Measurements from ENCODE around the gene DHRS1. TPM values are rescaled to one million over a fixed set of nuclear protein-coding genes. Genes with fewer than 3 reads are reported as not detected.
A peak's percentile ranks its signal among the peaks of the same experiment; 100 is the strongest.

Gene DHRS1
- total and polyA plus RNA-seq, 7 donors, result 13.9 to 56.6 (median 34.6) TPM

- H3K4me1 ChIP-seq, result peaks cover 0 to 43% (median 36%) of the 10 kb centered on the region in 4 donors
- no peak for TF ChIP-seq EP300 (IDR thresholded peaks at IDR 0.05)
- no peak for TF ChIP-seq POLR2AphosphoS5 (IDR thresholded peaks at IDR 0.05)
- no peak for TF ChIP-seq CTCF (IDR thresholded peaks at IDR 0.05)
- no peak for TF ChIP-seq POLR2A (IDR thresholded peaks at IDR 0.05)
- H3K27ac ChIP-seq, result peak overlapping the region; percentile 95 to 98 (median 97)
- H3K4me3 ChIP-seq, result peak overlapping the region; percentile 57 to 81 (median 70)
- intact Hi-C loops (cut with DNase I), result loop anchor here (1.0 to 5.0 kb wide), 4 partner anchors 28 to 199 kb away; partner anchors contain the start of genes RABGGTA and SDR39U1
- H3K9me3 ChIP-seq, result no peaks in the 10 kb centered on the region
- peaks cover 16 to 29% (median 24%) of the 10 kb centered on the region in 4 donors for H3K36me3 ChIP-seq
- 16 to 38% methylated on average over 10 of the region's 10 CpGs for WGBS, 2 donors
- peak; percentile 76 for DNase-seq
- H3K27me3 ChIP-seq, result no peaks in the 10 kb centered on the region
These were observed 56.2 kb downstream of the DHRS1 start for GRCh38 chr14:24243336-24243836.

GRCh38 chr14:24241829-24242443 is 57.6 kb downstream of the DHRS1 start:
- peaks cover 0 to 43% (median 36%) of the 10 kb centered on the region in 4 donors for H3K4me1 ChIP-seq
- no peaks in the 10 kb centered on the region for H3K9me3 ChIP-seq
- peak overlapping the region; percentile 57 to 81 (median 70) for H3K4me3 ChIP-seq
- intact Hi-C loops (cut with DNase I), result loop anchor here (2.0 to 5.0 kb wide), 2 partner anchors 125 to 200 kb away; partner anchors contain the start of gene SDR39U1
- peaks cover 25 to 44% (median 36%) of the 10 kb centered on the region in 4 donors for H3K36me3 ChIP-seq
- H3K27ac ChIP-seq, result peak overlapping the region; percentile 95 to 98 (median 97)
- 1 to 3% methylated on average over 39 of the region's 39 CpGs for WGBS, 2 donors
- H3K27me3 ChIP-seq, result no peaks in the 10 kb centered on the region
- peak; percentile 97 for DNase-seq
- TF ChIP-seq CTCF (IDR thresholded peaks at IDR 0.05) (peak; percentile 55 to 89 (median 74)), EP300 (IDR thresholded peaks at IDR 0.05) (no peak), POLR2A (IDR thresholded peaks at IDR 0.05) (no peak), POLR2AphosphoS5 (IDR thresholded peaks at IDR 0.05) (peak in 1 of 4 donors; percentile 6)

Other genes with a start within 250 kb of the DHRS1 start
Only the 30 nearest of the 34 such genes appear.
- 10 to 100 TPM; 37.7 to 82.9 (median 54.8) TPM for gene DCAF11, start 185.0 kb downstream of the DHRS1 start, total RNA-seq
- 10 to 100 TPM; 70.9 to 79.8 (median 75.1) TPM for gene DCAF11, start 185.0 kb downstream of the DHRS1 start, polyA plus RNA-seq
- 1 to 10 TPM in 2 of 4 donors, under 1 TPM in 2; 0.71 to 2.2 (median 1.4) TPM for gene NRL, start 184.8 kb downstream of the DHRS1 start, total RNA-seq
- gene NRL, start 184.8 kb downstream of the DHRS1 start, polyA plus RNA-seq, result 1 to 10 TPM; 1.2 to 2.9 (median 1.8) TPM
- under 1 TPM in 1 of 4 donors, not detected in 3; 0.33 TPM for gene FITM1, start 169.1 kb downstream of the DHRS1 start, total RNA-seq
- 1 to 10 TPM in 1 of 3 donors, not detected in 2; 1.8 TPM for gene FITM1, start 169.1 kb downstream of the DHRS1 start, polyA plus RNA-seq
- 100 to 1,000 TPM; 129 to 186 (median 152) TPM for gene PSME1, start 163.6 kb downstream of the DHRS1 start, total RNA-seq
- gene PSME1, start 163.6 kb downstream of the DHRS1 start, polyA plus RNA-seq, result 100 to 1,000 TPM; 309 to 438 (median 416) TPM
- gene EMC9, start 158.2 kb downstream of the DHRS1 start, total RNA-seq, result 10 to 100 TPM in 3 of 4 donors, 1 to 10 TPM in 1; 5.0 to 20.9 (median 12.9) TPM
- 10 to 100 TPM; 20.6 to 37.2 (median 30.8) TPM for gene EMC9, start 158.2 kb downstream of the DHRS1 start, polyA plus RNA-seq
- 10 to 100 TPM; 26.2 to 43.5 (median 34.5) TPM for gene PSME2, start 153.2 kb downstream of the DHRS1 start, total RNA-seq
- gene PSME2, start 153.2 kb downstream of the DHRS1 start, polyA plus RNA-seq, result 100 to 1,000 TPM; 228 to 485 (median 356) TPM
- gene RNF31, start 152.3 kb downstream of the DHRS1 start, total RNA-seq, result 10 to 100 TPM; 20.2 to 38.4 (median 29.7) TPM
- gene RNF31, start 152.3 kb downstream of the DHRS1 start, polyA plus RNA-seq, result 10 to 100 TPM; 13.6 to 57.8 (median 37.8) TPM
- gene IRF9, start 138.5 kb downstream of the DHRS1 start, total RNA-seq, result 100 to 1,000 TPM in 1 of 4 donors, 10 to 100 TPM in 3; 54.6 to 103 (median 56.1) TPM
- 100 to 1,000 TPM in 1 of 3 donors, 10 to 100 TPM in 2; 46.2 to 115 (median 51.8) TPM for gene IRF9, start 138.5 kb downstream of the DHRS1 start, polyA plus RNA-seq
- 10 to 100 TPM in 2 of 4 donors, 1 to 10 TPM in 2; 4.6 to 24.1 (median 8.3) TPM for gene REC8, start 127.7 kb downstream of the DHRS1 start, total RNA-seq
- 10 to 100 TPM in 1 of 3 donors, 1 to 10 TPM in 2; 1.8 to 21.7 (median 2.5) TPM for gene REC8, start 127.7 kb downstream of the DHRS1 start, polyA plus RNA-seq
- 10 to 100 TPM; 11.0 to 37.1 (median 13.2) TPM for gene IPO4, start 111.0 kb downstream of the DHRS1 start, total RNA-seq
- gene IPO4, start 111.0 kb downstream of the DHRS1 start, polyA plus RNA-seq, result 10 to 100 TPM in 1 of 3 donors, 1 to 10 TPM in 2; 3.0 to 24.4 (median 5.4) TPM
- 10 to 100 TPM; 29.6 to 36.9 (median 34.7) TPM for gene TM9SF1, start 104.3 kb downstream of the DHRS1 start, total RNA-seq
- 10 to 100 TPM in 2 of 3 donors, 1 to 10 TPM in 1; 7.9 to 37.2 (median 10.8) TPM for gene TM9SF1, start 104.3 kb downstream of the DHRS1 start, polyA plus RNA-seq
- under 1 TPM in 1 of 4 donors, not detected in 3; 0.66 TPM for gene TSSK4, start 94.1 kb downstream of the DHRS1 start, total RNA-seq
- under 1 TPM in 1 of 3 donors, not detected in 2; 0.22 TPM for gene TSSK4, start 94.1 kb downstream of the DHRS1 start, polyA plus RNA-seq
- 100 to 1,000 TPM in 2 of 4 donors, 10 to 100 TPM in 2; 65.6 to 149 (median 102) TPM for gene CHMP4A, start 86.3 kb downstream of the DHRS1 start, total RNA-seq
- 100 to 1,000 TPM in 2 of 3 donors, 10 to 100 TPM in 1; 81.6 to 116 (median 109) TPM for gene CHMP4A, start 86.3 kb downstream of the DHRS1 start, polyA plus RNA-seq
- gene MDP1, start 83.7 kb downstream of the DHRS1 start, total RNA-seq, result 10 to 100 TPM; 22.4 to 31.7 (median 26.5) TPM
- gene MDP1, start 83.7 kb downstream of the DHRS1 start, polyA plus RNA-seq, result 10 to 100 TPM; 15.1 to 34.2 (median 28.8) TPM
- gene NEDD8, start 67.4 kb downstream of the DHRS1 start, total RNA-seq, result 100 to 1,000 TPM; 104 to 217 (median 189) TPM
- 100 to 1,000 TPM; 204 to 243 (median 221) TPM for gene NEDD8, start 67.4 kb downstream of the DHRS1 start, polyA plus RNA-seq
- gene GMPR2, start 66.9 kb downstream of the DHRS1 start, total RNA-seq, result 10 to 100 TPM; 44.3 to 63.9 (median 48.3) TPM
- gene GMPR2, start 66.9 kb downstream of the DHRS1 start, polyA plus RNA-seq, result 10 to 100 TPM; 56.5 to 97.1 (median 58.9) TPM
- 10 to 100 TPM; 36.6 to 55.3 (median 50.1) TPM for gene TINF2, start 57.2 kb downstream of the DHRS1 start, total RNA-seq
- gene TINF2, start 57.2 kb downstream of the DHRS1 start, polyA plus RNA-seq, result 10 to 100 TPM; 41.4 to 54.1 (median 43.5) TPM
- 1 to 10 TPM in 2 of 4 donors, under 1 TPM in 1, not detected in 1; 0.33 to 1.1 (median 1.1) TPM for gene TGM1, start 36.6 kb downstream of the DHRS1 start, total RNA-seq
- 1 to 10 TPM in 1 of 3 donors, under 1 TPM in 2; 0.60 to 2.7 (median 0.69) TPM for gene TGM1, start 36.6 kb downstream of the DHRS1 start, polyA plus RNA-seq
- gene RABGGTA, start 28.2 kb downstream of the DHRS1 start, total RNA-seq, result 10 to 100 TPM; 14.0 to 25.2 (median 20.0) TPM
- 10 to 100 TPM; 27.3 to 32.4 (median 31.9) TPM for gene RABGGTA, start 28.2 kb downstream of the DHRS1 start, polyA plus RNA-seq
- 10 to 100 TPM; 12.8 to 16.8 (median 14.9) TPM for gene NOP9, start 70 bp upstream of the DHRS1 start, total RNA-seq
- 10 to 100 TPM in 2 of 3 donors, 1 to 10 TPM in 1; 7.8 to 29.0 (median 11.3) TPM for gene NOP9, start 70 bp upstream of the DHRS1 start, polyA plus RNA-seq
- 1 to 10 TPM; 4.7 to 9.5 (median 8.0) TPM for gene CIDEB, start 8.2 kb upstream of the DHRS1 start, total RNA-seq
- gene CIDEB, start 8.2 kb upstream of the DHRS1 start, polyA plus RNA-seq, result 1 to 10 TPM; 7.2 to 8.6 (median 7.2) TPM
- 1 to 10 TPM; 2.5 to 5.5 (median 4.3) TPM for gene LTB4R2, start 10.4 kb upstream of the DHRS1 start, total RNA-seq
- 1 to 10 TPM in 1 of 3 donors, under 1 TPM in 1, not detected in 1; under 0.01 to 3.9 TPM for gene LTB4R2, start 10.4 kb upstream of the DHRS1 start, polyA plus RNA-seq
- 1 to 10 TPM; 2.1 to 4.2 (median 2.9) TPM for gene LTB4R, start 11.7 kb upstream of the DHRS1 start, total RNA-seq
- gene LTB4R, start 11.7 kb upstream of the DHRS1 start, polyA plus RNA-seq, result 1 to 10 TPM in 2 of 3 donors, under 1 TPM in 1; 0.60 to 9.8 (median 2.1) TPM
- gene ADCY4, start 35.3 kb upstream of the DHRS1 start, total RNA-seq, result 10 to 100 TPM in 3 of 4 donors, 1 to 10 TPM in 1; 8.1 to 36.0 (median 17.7) TPM
- 10 to 100 TPM in 1 of 3 donors, 1 to 10 TPM in 2; 1.4 to 16.5 (median 2.4) TPM for gene ADCY4, start 35.3 kb upstream of the DHRS1 start, polyA plus RNA-seq
- gene RIPK3, start 40.2 kb upstream of the DHRS1 start, total RNA-seq, result 10 to 100 TPM in 1 of 4 donors, 1 to 10 TPM in 3; 2.6 to 12.5 (median 3.7) TPM
- 10 to 100 TPM; 28.8 to 66.4 (median 43.5) TPM for gene RIPK3, start 40.2 kb upstream of the DHRS1 start, polyA plus RNA-seq
- 100 to 1,000 TPM in 1 of 4 donors, 10 to 100 TPM in 3; 29.6 to 120 (median 67.3) TPM for gene NFATC4, start 68.4 kb upstream of the DHRS1 start, total RNA-seq
- gene NFATC4, start 68.4 kb upstream of the DHRS1 start, polyA plus RNA-seq, result 10 to 100 TPM; 10.4 to 45.1 (median 15.6) TPM
- gene NYNRIN, start 99.2 kb upstream of the DHRS1 start, total RNA-seq, result 10 to 100 TPM in 1 of 4 donors, 1 to 10 TPM in 3; 6.8 to 17.4 (median 7.0) TPM
- 1 to 10 TPM in 1 of 3 donors, under 1 TPM in 2; 0.60 to 6.5 (median 0.92) TPM for gene NYNRIN, start 99.2 kb upstream of the DHRS1 start, polyA plus RNA-seq
- 1 to 10 TPM; 1.4 to 8.9 (median 2.1) TPM for gene CBLN3, start 129.9 kb upstream of the DHRS1 start, total RNA-seq
- 1 to 10 TPM in 2 of 3 donors, under 1 TPM in 1; 0.46 to 3.6 (median 1.2) TPM for gene CBLN3, start 129.9 kb upstream of the DHRS1 start, polyA plus RNA-seq
- 10 to 100 TPM; 44.6 to 60.8 (median 50.6) TPM for gene KHNYN, start 130.2 kb upstream of the DHRS1 start, total RNA-seq
- 10 to 100 TPM; 16.2 to 64.6 (median 36.1) TPM for gene KHNYN, start 130.2 kb upstream of the DHRS1 start, polyA plus RNA-seq
- gene SDR39U1, start 143.0 kb upstream of the DHRS1 start, total RNA-seq, result 10 to 100 TPM; 30.3 to 45.4 (median 33.9) TPM
- 10 to 100 TPM; 35.4 to 57.3 (median 39.1) TPM for gene SDR39U1, start 143.0 kb upstream of the DHRS1 start, polyA plus RNA-seq

All from sigmoid colon (tissue), 7 donors.